ENCODE data around the gene VAV1. TPM values are rescaled to one million over a fixed set of nuclear protein-coding genes. Genes with fewer than 3 reads are reported as not detected.

The VAV1 gene
- total RNA-seq, 1 experiment from 2014 or later: 0.83 TPM

DNA sequence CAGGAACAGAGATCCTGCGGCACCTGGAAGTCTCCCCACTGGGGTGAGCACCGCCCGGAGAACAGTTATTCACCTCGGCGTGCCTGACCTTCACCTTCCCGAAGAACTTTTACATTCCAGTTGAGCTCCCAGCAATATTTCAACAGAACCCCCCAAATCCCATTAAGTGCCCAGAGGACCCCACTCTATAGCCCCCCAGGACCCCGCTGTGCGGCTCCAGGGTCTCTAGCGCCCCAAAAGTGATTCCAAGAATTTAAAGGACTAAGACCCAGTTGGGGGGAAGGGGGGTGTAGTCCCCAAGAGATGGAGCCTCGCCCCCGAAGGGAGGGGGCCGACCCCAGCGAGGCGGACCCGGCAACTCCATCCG lies 35.6 kb upstream of the VAV1 start:
- DNase-seq (ENCODE audit: low spot score): no peak
- Mint-ChIP-seq H3K27me3 (ENCODE audit: low read depth) (no peaks in the 10 kb centered on the region), H3K27ac (peak overlapping the region; percentile 97), H3K36me3 (peaks cover 9% of the 10 kb centered on the region), H3K4me3 (peak overlapping the region; percentile 97), H3K4me1 (peaks cover 42% of the 10 kb centered on the region), H3K9me3 (no peaks in the 10 kb centered on the region)
- POLR2A ChIA-PET: interaction anchor here (0.5 to 3.9 kb wide), 5 partner anchors 16 to 571 kb away, joined by 3 to 29 read pairs (median 5); partner anchors contain the start of gene SH2D3A
- CTCF ChIA-PET: interaction anchor here (0.8 to 4.6 kb wide), 17 partner anchors 9 to 518 kb away, joined by 3 to 85 read pairs (median 6); partner anchors contain the start of genes SH2D3A and VAV1
- no peak for ATAC-seq
- TF ChIP-seq, protein P1, sequence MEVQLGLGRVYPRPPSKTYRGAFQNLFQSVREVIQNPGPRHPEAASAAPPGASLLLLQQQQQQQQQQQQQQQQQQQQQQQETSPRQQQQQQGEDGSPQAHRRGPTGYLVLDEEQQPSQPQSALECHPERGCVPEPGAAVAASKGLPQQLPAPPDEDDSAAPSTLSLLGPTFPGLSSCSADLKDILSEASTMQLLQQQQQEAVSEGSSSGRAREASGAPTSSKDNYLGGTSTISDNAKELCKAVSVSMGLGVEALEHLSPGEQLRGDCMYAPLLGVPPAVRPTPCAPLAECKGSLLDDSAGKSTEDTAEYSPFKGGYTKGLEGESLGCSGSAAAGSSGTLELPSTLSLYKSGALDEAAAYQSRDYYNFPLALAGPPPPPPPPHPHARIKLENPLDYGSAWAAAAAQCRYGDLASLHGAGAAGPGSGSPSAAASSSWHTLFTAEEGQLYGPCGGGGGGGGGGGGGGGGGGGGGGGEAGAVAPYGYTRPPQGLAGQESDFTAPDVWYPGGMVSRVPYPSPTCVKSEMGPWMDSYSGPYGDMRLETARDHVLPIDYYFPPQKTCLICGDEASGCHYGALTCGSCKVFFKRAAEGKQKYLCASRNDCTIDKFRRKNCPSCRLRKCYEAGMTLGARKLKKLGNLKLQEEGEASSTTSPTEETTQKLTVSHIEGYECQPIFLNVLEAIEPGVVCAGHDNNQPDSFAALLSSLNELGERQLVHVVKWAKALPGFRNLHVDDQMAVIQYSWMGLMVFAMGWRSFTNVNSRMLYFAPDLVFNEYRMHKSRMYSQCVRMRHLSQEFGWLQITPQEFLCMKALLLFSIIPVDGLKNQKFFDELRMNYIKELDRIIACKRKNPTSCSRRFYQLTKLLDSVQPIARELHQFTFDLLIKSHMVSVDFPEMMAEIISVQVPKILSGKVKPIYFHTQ (CRISPR knock-in tag; IDR thresholded peaks at IDR 0.05): no peak
- TF ChIP-seq, protein P2, sequence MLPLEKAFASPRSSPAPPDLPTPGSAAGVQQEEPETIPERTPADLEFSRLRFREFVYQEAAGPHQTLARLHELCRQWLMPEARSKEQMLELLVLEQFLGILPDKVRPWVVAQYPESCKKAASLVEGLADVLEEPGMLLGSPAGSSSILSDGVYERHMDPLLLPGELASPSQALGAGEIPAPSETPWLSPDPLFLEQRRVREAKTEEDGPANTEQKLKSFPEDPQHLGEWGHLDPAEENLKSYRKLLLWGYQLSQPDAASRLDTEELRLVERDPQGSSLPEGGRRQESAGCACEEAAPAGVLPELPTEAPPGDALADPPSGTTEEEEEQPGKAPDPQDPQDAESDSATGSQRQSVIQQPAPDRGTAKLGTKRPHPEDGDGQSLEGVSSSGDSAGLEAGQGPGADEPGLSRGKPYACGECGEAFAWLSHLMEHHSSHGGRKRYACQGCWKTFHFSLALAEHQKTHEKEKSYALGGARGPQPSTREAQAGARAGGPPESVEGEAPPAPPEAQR (CRISPR knock-in tag; IDR thresholded peaks at IDR 0.05): no peak
- TF ChIP-seq, protein P3, sequence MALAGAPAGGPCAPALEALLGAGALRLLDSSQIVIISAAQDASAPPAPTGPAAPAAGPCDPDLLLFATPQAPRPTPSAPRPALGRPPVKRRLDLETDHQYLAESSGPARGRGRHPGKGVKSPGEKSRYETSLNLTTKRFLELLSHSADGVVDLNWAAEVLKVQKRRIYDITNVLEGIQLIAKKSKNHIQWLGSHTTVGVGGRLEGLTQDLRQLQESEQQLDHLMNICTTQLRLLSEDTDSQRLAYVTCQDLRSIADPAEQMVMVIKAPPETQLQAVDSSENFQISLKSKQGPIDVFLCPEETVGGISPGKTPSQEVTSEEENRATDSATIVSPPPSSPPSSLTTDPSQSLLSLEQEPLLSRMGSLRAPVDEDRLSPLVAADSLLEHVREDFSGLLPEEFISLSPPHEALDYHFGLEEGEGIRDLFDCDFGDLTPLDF (CRISPR knock-in tag; IDR thresholded peaks at IDR 0.05): no peak
- TF ChIP-seq, protein P4, sequence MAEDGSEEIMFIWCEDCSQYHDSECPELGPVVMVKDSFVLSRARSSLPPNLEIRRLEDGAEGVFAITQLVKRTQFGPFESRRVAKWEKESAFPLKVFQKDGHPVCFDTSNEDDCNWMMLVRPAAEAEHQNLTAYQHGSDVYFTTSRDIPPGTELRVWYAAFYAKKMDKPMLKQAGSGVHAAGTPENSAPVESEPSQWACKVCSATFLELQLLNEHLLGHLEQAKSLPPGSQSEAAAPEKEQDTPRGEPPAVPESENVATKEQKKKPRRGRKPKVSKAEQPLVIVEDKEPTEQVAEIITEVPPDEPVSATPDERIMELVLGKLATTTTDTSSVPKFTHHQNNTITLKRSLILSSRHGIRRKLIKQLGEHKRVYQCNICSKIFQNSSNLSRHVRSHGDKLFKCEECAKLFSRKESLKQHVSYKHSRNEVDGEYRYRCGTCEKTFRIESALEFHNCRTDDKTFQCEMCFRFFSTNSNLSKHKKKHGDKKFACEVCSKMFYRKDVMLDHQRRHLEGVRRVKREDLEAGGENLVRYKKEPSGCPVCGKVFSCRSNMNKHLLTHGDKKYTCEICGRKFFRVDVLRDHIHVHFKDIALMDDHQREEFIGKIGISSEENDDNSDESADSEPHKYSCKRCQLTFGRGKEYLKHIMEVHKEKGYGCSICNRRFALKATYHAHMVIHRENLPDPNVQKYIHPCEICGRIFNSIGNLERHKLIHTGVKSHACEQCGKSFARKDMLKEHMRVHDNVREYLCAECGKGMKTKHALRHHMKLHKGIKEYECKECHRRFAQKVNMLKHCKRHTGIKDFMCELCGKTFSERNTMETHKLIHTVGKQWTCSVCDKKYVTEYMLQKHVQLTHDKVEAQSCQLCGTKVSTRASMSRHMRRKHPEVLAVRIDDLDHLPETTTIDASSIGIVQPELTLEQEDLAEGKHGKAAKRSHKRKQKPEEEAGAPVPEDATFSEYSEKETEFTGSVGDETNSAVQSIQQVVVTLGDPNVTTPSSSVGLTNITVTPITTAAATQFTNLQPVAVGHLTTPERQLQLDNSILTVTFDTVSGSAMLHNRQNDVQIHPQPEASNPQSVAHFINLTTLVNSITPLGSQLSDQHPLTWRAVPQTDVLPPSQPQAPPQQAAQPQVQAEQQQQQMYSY (CRISPR knock-in tag; IDR thresholded peaks at IDR 0.05): no peak
- TF ChIP-seq JAZF1 (CRISPR knock-in tag; IDR thresholded peaks at IDR 0.05) (no peak), PRRX2 (CRISPR knock-in tag; IDR thresholded peaks at IDR 0.05) (no peak), TCF7 (CRISPR knock-in tag; IDR thresholded peaks at IDR 0.05; ENCODE audit: low read depth) (no peak)
- TF ChIP-seq, protein P5, sequence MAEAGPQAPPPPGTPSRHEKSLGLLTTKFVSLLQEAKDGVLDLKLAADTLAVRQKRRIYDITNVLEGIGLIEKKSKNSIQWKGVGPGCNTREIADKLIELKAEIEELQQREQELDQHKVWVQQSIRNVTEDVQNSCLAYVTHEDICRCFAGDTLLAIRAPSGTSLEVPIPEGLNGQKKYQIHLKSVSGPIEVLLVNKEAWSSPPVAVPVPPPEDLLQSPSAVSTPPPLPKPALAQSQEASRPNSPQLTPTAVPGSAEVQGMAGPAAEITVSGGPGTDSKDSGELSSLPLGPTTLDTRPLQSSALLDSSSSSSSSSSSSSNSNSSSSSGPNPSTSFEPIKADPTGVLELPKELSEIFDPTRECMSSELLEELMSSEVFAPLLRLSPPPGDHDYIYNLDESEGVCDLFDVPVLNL (CRISPR knock-in tag; IDR thresholded peaks at IDR 0.05; ENCODE audit: borderline replicate concordance, low read depth): no peak
- TF ChIP-seq, protein P6, sequence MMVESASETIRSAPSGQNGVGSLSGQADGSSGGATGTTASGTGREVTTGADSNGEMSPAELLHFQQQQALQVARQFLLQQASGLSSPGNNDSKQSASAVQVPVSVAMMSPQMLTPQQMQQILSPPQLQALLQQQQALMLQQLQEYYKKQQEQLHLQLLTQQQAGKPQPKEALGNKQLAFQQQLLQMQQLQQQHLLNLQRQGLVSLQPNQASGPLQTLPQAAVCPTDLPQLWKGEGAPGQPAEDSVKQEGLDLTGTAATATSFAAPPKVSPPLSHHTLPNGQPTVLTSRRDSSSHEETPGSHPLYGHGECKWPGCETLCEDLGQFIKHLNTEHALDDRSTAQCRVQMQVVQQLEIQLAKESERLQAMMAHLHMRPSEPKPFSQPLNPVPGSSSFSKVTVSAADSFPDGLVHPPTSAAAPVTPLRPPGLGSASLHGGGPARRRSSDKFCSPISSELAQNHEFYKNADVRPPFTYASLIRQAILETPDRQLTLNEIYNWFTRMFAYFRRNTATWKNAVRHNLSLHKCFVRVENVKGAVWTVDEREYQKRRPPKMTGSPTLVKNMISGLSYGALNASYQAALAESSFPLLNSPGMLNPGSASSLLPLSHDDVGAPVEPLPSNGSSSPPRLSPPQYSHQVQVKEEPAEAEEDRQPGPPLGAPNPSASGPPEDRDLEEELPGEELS (CRISPR knock-in tag; IDR thresholded peaks at IDR 0.05): no peak
- TF ChIP-seq, protein P7, sequence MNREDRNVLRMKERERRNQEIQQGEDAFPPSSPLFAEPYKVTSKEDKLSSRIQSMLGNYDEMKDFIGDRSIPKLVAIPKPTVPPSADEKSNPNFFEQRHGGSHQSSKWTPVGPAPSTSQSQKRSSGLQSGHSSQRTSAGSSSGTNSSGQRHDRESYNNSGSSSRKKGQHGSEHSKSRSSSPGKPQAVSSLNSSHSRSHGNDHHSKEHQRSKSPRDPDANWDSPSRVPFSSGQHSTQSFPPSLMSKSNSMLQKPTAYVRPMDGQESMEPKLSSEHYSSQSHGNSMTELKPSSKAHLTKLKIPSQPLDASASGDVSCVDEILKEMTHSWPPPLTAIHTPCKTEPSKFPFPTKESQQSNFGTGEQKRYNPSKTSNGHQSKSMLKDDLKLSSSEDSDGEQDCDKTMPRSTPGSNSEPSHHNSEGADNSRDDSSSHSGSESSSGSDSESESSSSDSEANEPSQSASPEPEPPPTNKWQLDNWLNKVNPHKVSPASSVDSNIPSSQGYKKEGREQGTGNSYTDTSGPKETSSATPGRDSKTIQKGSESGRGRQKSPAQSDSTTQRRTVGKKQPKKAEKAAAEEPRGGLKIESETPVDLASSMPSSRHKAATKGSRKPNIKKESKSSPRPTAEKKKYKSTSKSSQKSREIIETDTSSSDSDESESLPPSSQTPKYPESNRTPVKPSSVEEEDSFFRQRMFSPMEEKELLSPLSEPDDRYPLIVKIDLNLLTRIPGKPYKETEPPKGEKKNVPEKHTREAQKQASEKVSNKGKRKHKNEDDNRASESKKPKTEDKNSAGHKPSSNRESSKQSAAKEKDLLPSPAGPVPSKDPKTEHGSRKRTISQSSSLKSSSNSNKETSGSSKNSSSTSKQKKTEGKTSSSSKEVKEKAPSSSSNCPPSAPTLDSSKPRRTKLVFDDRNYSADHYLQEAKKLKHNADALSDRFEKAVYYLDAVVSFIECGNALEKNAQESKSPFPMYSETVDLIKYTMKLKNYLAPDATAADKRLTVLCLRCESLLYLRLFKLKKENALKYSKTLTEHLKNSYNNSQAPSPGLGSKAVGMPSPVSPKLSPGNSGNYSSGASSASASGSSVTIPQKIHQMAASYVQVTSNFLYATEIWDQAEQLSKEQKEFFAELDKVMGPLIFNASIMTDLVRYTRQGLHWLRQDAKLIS (CRISPR knock-in tag; IDR thresholded peaks at IDR 0.05; ENCODE audit: borderline replicate concordance): no peak
